Osteocyte (in vitro differentiated cells): ENCODE measurements around the gene COX5B. TPM values are rescaled to one million over a fixed set of nuclear protein-coding genes. Genes with fewer than 3 reads are reported as not detected.

ENCODE experiments used
- DNase-seq: peaks from one replicate; pipeline ENCODE4 v3.0.0; 2021; ENCODE audit warnings: mixed read lengths; ENCODE audit not compliant: unreplicated experiment; ENCODE audit errors: extremely low spot score
- H3K27ac Mint-ChIP-seq: one replicate; pipeline ENCODE4 v1.8.0; 2021; ENCODE audit warnings: mild to moderate bottlenecking, mixed read lengths; ENCODE audit not compliant: unreplicated experiment
- H3K27me3 Mint-ChIP-seq: one replicate; pipeline ENCODE4 v1.8.0; 2021; ENCODE audit warnings: mixed read lengths; ENCODE audit not compliant: unreplicated experiment
- H3K36me3 Mint-ChIP-seq: one replicate; pipeline ENCODE4 v1.8.0; 2021; ENCODE audit warnings: mixed read lengths; ENCODE audit not compliant: unreplicated experiment
- H3K4me1 Mint-ChIP-seq: one replicate; pipeline ENCODE4 v1.8.0; 2021; ENCODE audit warnings: mixed read lengths; ENCODE audit not compliant: unreplicated experiment
- H3K4me3 Mint-ChIP-seq: one replicate; pipeline ENCODE4 v1.8.0; 2021; ENCODE audit warnings: mild to moderate bottlenecking, moderate library complexity, mixed read lengths; ENCODE audit not compliant: unreplicated experiment
- H3K9me3 Mint-ChIP-seq: one replicate; pipeline ENCODE4 v1.8.0; 2021; ENCODE audit warnings: mixed read lengths; ENCODE audit not compliant: unreplicated experiment
- CTCF ChIP-seq: fragments of 200-600 bp; sonication (generic); IDR thresholded peaks from 2 replicates; pipeline ENCODE4 v1.5.0; 2021; ENCODE audit warnings: antibody characterized with exemption, mild to moderate bottlenecking, moderate library complexity
- total RNA-seq: library from RNA; stranded (reverse); gene quantifications from 2 replicates; pipeline ENCODE4 v1.2.1, GENCODE V29; 2021

COX5B gene
- total RNA-seq, 1 donor from 2014 or later, result 185 TPM

GRCh38 chr2:97653874-97654273 is 8.0 kb downstream of the COX5B start:
- Mint-ChIP-seq H3K36me3 (peaks cover 41% of the 10 kb centered on the region), H3K27ac (no peak overlapping the region), H3K9me3 (peaks cover 12% of the 10 kb centered on the region), H3K4me3 (no peak overlapping the region), H3K27me3 (no peaks in the 10 kb centered on the region), H3K4me1 (no peaks in the 10 kb centered on the region)
- no peak for DNase-seq
- TF ChIP-seq CTCF, result no peak

GRCh38 chr2:97654309-97654708 is 8.4 kb downstream of the COX5B start:
- Mint-ChIP-seq H3K4me3 (no peak overlapping the region), H3K9me3 (peaks cover 12% of the 10 kb centered on the region), H3K27ac (no peak overlapping the region), H3K27me3 (no peaks in the 10 kb centered on the region), H3K36me3 (peaks cover 38% of the 10 kb centered on the region), H3K4me1 (no peaks in the 10 kb centered on the region)
- no peak for TF ChIP-seq CTCF
- no peak for DNase-seq

DNA sequence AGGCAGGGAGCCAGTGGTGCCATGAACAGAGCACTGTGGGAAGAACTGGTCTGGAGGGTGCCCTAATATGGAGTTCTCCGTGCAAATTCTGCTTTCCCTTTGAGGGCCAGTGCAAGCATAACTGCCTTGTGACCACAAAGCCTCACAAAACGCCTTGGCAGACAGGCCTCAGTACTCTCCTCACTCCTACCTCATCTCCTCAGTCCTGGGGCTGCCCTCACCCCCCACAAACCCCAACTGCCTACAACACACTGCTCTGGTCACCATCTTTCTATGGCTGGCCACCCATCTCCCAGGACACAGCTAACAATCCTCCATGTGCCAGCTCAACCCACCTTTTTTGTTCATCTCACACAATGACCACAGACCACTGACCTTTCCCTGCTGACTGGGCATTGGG is 8.9 kb downstream of the COX5B start:
- DNase-seq, result no peak
- H3K4me1 Mint-ChIP-seq, result no peaks in the 10 kb centered on the region

DNA sequence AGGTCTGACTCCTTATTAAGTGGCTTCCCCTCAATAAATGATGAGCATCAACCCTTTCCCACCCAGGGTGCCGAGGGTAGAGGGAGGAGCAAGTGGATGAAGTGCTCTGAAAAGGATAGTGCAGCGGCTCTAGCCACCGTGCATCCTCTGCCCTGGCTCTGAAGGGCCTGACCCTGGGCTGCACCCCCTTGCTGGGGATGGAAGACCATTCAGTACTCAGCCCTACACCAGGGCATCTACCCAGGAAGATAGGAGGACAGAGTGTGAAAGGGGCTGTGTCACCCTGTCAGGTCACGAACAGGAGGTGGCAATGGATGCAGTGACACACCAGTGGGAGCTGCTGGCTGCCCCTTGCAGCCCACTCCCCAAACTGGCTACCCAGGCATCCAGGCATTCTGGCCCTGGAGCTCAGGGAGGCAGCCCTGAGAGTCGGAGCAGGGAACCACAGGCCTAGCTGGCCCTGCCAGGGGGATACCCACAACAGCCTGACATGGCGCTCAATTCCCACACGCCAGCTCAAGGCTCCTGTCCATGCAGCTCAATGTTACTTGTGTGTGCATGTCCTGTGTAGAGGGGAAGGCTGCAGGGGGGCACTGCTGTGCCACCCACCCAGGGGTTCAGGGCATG is 10.4 kb downstream of the COX5B start:
- Mint-ChIP-seq H3K27ac (no peak overlapping the region), H3K4me1 (peaks cover 8% of the 10 kb centered on the region), H3K36me3 (peaks cover 35% of the 10 kb centered on the region), H3K27me3 (no peaks in the 10 kb centered on the region), H3K4me3 (no peak overlapping the region), H3K9me3 (peaks cover 12% of the 10 kb centered on the region)
- TF ChIP-seq CTCF, result no peak
- DNase-seq, result peak; percentile 73

More for the DNA sequence above, 8.9 kb downstream of the COX5B start:
- no peaks in the 10 kb centered on the region for H3K27me3 Mint-ChIP-seq
- no peak for TF ChIP-seq CTCF
- H3K27ac Mint-ChIP-seq, result no peak overlapping the region
- H3K9me3 Mint-ChIP-seq, result peaks cover 12% of the 10 kb centered on the region
- peaks cover 35% of the 10 kb centered on the region for H3K36me3 Mint-ChIP-seq
- no peak overlapping the region for H3K4me3 Mint-ChIP-seq

DNA sequence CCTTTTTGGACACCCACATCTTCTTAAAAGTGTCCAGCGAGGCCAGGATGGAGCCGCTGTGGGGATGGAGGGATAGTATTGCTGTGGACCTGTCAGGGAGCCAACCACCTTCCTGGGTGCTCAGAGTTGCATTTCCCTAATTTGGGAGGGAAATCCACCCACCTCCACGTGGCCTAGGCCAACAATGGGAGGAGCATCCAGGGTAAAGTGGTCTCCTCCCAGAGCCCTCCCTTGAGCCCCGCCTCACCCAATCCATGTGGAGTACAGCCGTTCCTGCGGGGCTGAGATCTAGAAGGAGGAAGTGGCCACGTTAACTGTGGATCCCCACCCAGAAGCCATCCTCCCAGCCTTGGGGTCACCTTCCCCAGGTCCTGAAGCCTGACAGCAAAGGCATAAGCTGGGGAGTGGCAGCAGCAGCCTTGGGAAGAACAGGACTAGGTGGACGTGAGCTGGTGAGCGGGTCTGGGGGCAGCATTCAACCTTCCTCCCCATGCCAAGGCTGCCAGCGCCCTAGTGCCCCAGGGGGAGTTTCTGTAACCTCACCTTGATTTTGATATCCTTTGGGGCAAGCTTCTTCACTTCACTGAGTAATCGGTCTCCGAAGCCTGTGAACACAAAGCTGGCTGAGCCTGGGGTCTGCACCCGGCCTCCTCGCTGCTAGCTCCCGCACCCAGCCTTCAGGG is 11.2 kb downstream of the COX5B start:
- Mint-ChIP-seq H3K4me3 (no peak overlapping the region), H3K4me1 (peaks cover 16% of the 10 kb centered on the region), H3K27ac (no peak overlapping the region), H3K9me3 (peaks cover 12% of the 10 kb centered on the region), H3K27me3 (no peaks in the 10 kb centered on the region), H3K36me3 (peaks cover 35% of the 10 kb centered on the region)
- DNase-seq, result no peak
- no peak for TF ChIP-seq CTCF
